22Rv1 (cell line): ENCODE data around the gene MARCO.

ENCODE experiments used
- H3K27ac ChIP-seq: fragments of 450-650 bp; 2 replicates; pipeline ENCODE4 v1.5.1; 2017
- CTCF ChIP-seq: fragments of 450-650 bp; IDR thresholded peaks from 2 replicates; pipeline ENCODE4 v1.5.1; 2017; ENCODE audit warnings: mild to moderate bottlenecking
- ZFX ChIP-seq: fragments of 450-650 bp; IDR thresholded peaks from 2 replicates; pipeline ENCODE4 v1.6.1; 2017; ENCODE audit warnings: antibody characterized with exemption, borderline replicate concordance

The MARCO gene

GRCh38 chr2:118974103-118974993 lies 32.4 kb downstream of the MARCO start:
- TF ChIP-seq ZFX (no peak), CTCF (no peak)
- H3K27ac ChIP-seq, result no peak overlapping the region

GRCh38 chr2:118975133-118975532 lies 33.1 kb downstream of the MARCO start:
- TF ChIP-seq ZFX (no peak), CTCF (no peak)
- H3K27ac ChIP-seq, result no peak overlapping the region

GRCh38 chr2:118978064-118978463 lies 36.1 kb downstream of the MARCO start:
- TF ChIP-seq ZFX (no peak), CTCF (no peak)
- H3K27ac ChIP-seq, result no peak overlapping the region

GRCh38 chr2:118979152-118979861 lies 37.3 kb downstream of the MARCO start:
- no peak overlapping the region for H3K27ac ChIP-seq
- TF ChIP-seq ZFX (no peak), CTCF (no peak)

GRCh38 chr2:118980022-118980421 lies 38.0 kb downstream of the MARCO start:
- H3K27ac ChIP-seq, result no peak overlapping the region
- no peak for TF ChIP-seq ZFX
- no peak for TF ChIP-seq CTCF

- TF ChIP-seq CTCF, result no peak
- no peak for TF ChIP-seq ZFX
- H3K27ac ChIP-seq, result no peak overlapping the region
Measured at GRCh38 chr2:118980573-118980972, 38.6 kb downstream of the MARCO start.

GRCh38 chr2:118981632-118982031 lies 39.6 kb downstream of the MARCO start:
- no peak overlapping the region for H3K27ac ChIP-seq
- TF ChIP-seq ZFX (no peak), CTCF (no peak)
